GM18517 (cell line): Measurements from ENCODE around the gene SCT.
"Not testable (repeated sequence)": the region's sequence is repeated elsewhere in the genome, so short reads cannot be mapped to it uniquely, and the experiment has no call there.

Experiments used
- ATAC-seq: cut with Tn5 transposase; IDR thresholded peaks from one replicate; pipeline ENCODE4 v1.9.1; 2021; ENCODE audit warnings: mild to moderate bottlenecking, moderate library complexity; ENCODE audit not compliant: unreplicated experiment

SCT gene

GRCh38 chr11:626475-627307, at the start of gene SCT:
TSS of gene SCT (minus strand) at chr11:627181. CDS start at chr11:627143, 38 bp downstream.
- no peak for ATAC-seq

- no peak for ATAC-seq
Measured at GRCh38 chr11:674406-674805, 47.4 kb upstream of the SCT start.

GRCh38 chr11:673866-674265, 46.9 kb upstream of the SCT start:
- no peak for ATAC-seq

- ATAC-seq = no peak
Measured at GRCh38 chr11:665704-666281, 38.8 kb upstream of the SCT start.

- ATAC-seq = no peak
Measured at GRCh38 chr11:665062-665703, 38.2 kb upstream of the SCT start.

- no peak for ATAC-seq
Measured at GRCh38 chr11:662689-663274, 35.8 kb upstream of the SCT start.

GRCh38 chr11:660681-661444, 33.9 kb upstream of the SCT start:
- no peak for ATAC-seq

- no peak for ATAC-seq
Measured at GRCh38 chr11:660281-660680, 33.3 kb upstream of the SCT start.

- ATAC-seq = no peak
Measured at GRCh38 chr11:659532-660085, 32.6 kb upstream of the SCT start.

GRCh38 chr11:657691-658126, 30.7 kb upstream of the SCT start:
- no peak for ATAC-seq

GRCh38 chr11:656866-657265, 29.9 kb upstream of the SCT start:
- ATAC-seq = no peak

- ATAC-seq = no peak
Measured at GRCh38 chr11:656426-656825, 29.4 kb upstream of the SCT start.

GRCh38 chr11:655036-655726, 28.2 kb upstream of the SCT start:
- no peak for ATAC-seq

GRCh38 chr11:654444-654843, 27.5 kb upstream of the SCT start:
- not testable (repeated sequence) for ATAC-seq

- ATAC-seq = no peak
Measured at GRCh38 chr11:653837-654236, 26.9 kb upstream of the SCT start.

GRCh38 chr11:653136-653535, 26.2 kb upstream of the SCT start:
- ATAC-seq = not testable (repeated sequence)

- ATAC-seq = no peak
Measured at GRCh38 chr11:650482-650881, 23.5 kb upstream of the SCT start.

GRCh38 chr11:647672-648158, 20.7 kb upstream of the SCT start:
- not testable (repeated sequence) for ATAC-seq

- no peak for ATAC-seq
Measured at GRCh38 chr11:646214-646613, 19.2 kb upstream of the SCT start.

- ATAC-seq = no peak
Measured at GRCh38 chr11:645536-645935, 18.6 kb upstream of the SCT start.
